GM12878 (cell line): ENCODE data around the gene MMD. TPM values are rescaled to one million over a fixed set of nuclear protein-coding genes. Genes with fewer than 3 reads are reported as not detected.

ENCODE experiments used
- CHD1 ChIP-seq: IDR thresholded peaks from 2 replicates; pipeline ENCODE4 v1.6.1; 2012; ENCODE audit warnings: low read depth, low read length, improper control_type of control experiment
- IKZF1 ChIP-seq: fragments of 450-650 bp; conservative IDR thresholded peaks from 2 replicates; pipeline ENCODE4 v1.6.1; 2017; ENCODE audit warnings: antibody characterized with exemption, mild to moderate bottlenecking
- MEF2A ChIP-seq: IDR thresholded peaks from 2 replicates; pipeline ENCODE4 v1.6.1; 2011; ENCODE audit warnings: low read depth, mild to moderate bottlenecking, low read length, moderate library complexity; ENCODE audit not compliant: insufficient read depth
- NFIC ChIP-seq: IDR thresholded peaks from 2 replicates; pipeline ENCODE4 v1.6.1; 2012; ENCODE audit warnings: low read depth, mild to moderate bottlenecking, inconsistent platforms, low read length, moderate library complexity
- NR2C2 ChIP-seq: IDR thresholded peaks from 2 replicates; pipeline ENCODE4 v1.6.1; 2011; ENCODE audit warnings: borderline replicate concordance, low read depth; ENCODE audit not compliant: control insufficient read depth, insufficient read length
- POU2F2 ChIP-seq: IDR thresholded peaks from 3 replicates; pipeline ENCODE4 v1.6.1; 2011; ENCODE audit warnings: low read depth, mild to moderate bottlenecking, low read length, borderline replicate concordance
- SMAD5 ChIP-seq: IDR thresholded peaks from 2 replicates; pipeline ENCODE4 v1.6.1; 2016; ENCODE audit warnings: antibody characterized with exemption, low read depth
- TBL1XR1 ChIP-seq: IDR thresholded peaks from 2 replicates; pipeline ENCODE4 v1.6.1; 2012; ENCODE audit warnings: low read depth, low read length, improper control_type of control experiment
- ZBTB40 ChIP-seq: fragments of 450-650 bp; IDR thresholded peaks from 2 replicates; pipeline ENCODE4 v1.6.1; 2016; ENCODE audit warnings: mild to moderate bottlenecking, moderate library complexity, borderline replicate concordance
- polyA plus RNA-seq, 11 experiments: library from polyadenylated mRNA; depleted of rRNA in 4 of 11; unstranded in 6 of 11; stranded (reverse) in 5 of 11; fragments of >200 nt; fragmentation: Nextera tagmentation in 4 of 11; fragmentation: Illumina TruSeq in 1 of 11; extraction: Ambion mirVana in 4 of 11; extraction: Trizol in 1 of 11; gene quantifications; 1 replicate in 1 of 11; 2 replicates in 10 of 11; pipeline versions ENCODE4 v1.2.1 to v1.2.3, GENCODE V29; 2011 to 2016; ENCODE audit warnings: inconsistent platforms in 2 of 11, missing spikeins in 2 of 11, low read depth in 1 of 11
- total RNA-seq, 4 experiments: library from RNA; depleted of rRNA in 3 of 4; stranded (reverse); fragments of >200 nt in 3 of 4; fragmentation: Illumina TruSeq in 1 of 4; extraction: Trizol in 1 of 4; gene quantifications; 2 replicates each; pipeline versions ENCODE4 v1.2.1 to v1.2.3, GENCODE V29; 2013 to 2021

The MMD gene
- total and polyA plus RNA-seq, 10 of the 15 experiments (the other 5 are each of a cell fraction or from before 2014, with no cell fraction given): 8.0 to 46.7 (median 22.3) TPM

GRCh38 chr17:55436224-55437158 lies 14.9 kb upstream of the MMD start (continued):
- TF ChIP-seq CHD1 (no peak), MEF2A (no peak), TBL1XR1 (peak; percentile 50; the same call in 1 of the 2 replicates), NR2C2 (no peak), NFIC (no peak; the same call in 1 of the 2 replicates), IKZF1 (no peak), ZBTB40 (no peak), POU2F2 (no peak), SMAD5 (no peak)
